A673 (cell line): Measurements from ENCODE around the gene ZNF444. TPM values are rescaled to one million over a fixed set of nuclear protein-coding genes. Genes with fewer than 3 reads are reported as not detected.

Source experiments
- BruUV-seq: library from RNA; stranded (reverse); fragments of 400-500 nt; replicated peaks from 2 replicates; lab custom pipeline; 2021; lab: Mats Ljungman, UMichigan
- CTCF ChIA-PET: fragments of 300-600 bp; sonication (Branson Sonifier 250); formaldehyde crosslinking; loops from one replicate; lab custom pipeline; 2022; ENCODE audit warnings: antibody characterized with exemption; lab: Charles Lee
- POLR2A ChIA-PET: fragments of 300-600 bp; sonication (Branson Sonifier 250); formaldehyde crosslinking; loops from one replicate; lab custom pipeline; 2022; ENCODE audit warnings: antibody characterized with exemption; ENCODE audit not compliant: low non-redundant PET; lab: Charles Lee
- DNase-seq: peaks from one replicate; pipeline ENCODE4 v3.0.0-alpha.2; 2015; ENCODE audit warnings: low spot score
- H3K27ac ChIP-seq: fragments of 200-600 bp; sonication (generic); 2 replicates; pipeline ENCODE4 v1.5.1; 2016; ENCODE audit warnings: mixed run types, low read depth, mild to moderate bottlenecking, mixed read lengths, antibody characterized with exemption, low read length; ENCODE audit not compliant: poor library complexity, severe bottlenecking
- H3K27me3 ChIP-seq: fragments of 200-600 bp; sonication (generic); replicated peaks from 2 replicates; pipeline ENCODE4 v1.6.1; 2017; ENCODE audit warnings: mixed run types, low read depth, mild to moderate bottlenecking, mixed read lengths, antibody characterized with exemption, low read length; ENCODE audit not compliant: insufficient read depth, poor library complexity
- H3K36me3 ChIP-seq: fragments of 200-600 bp; sonication (generic); 2 replicates; pipeline ENCODE4 v1.6.1; 2016; ENCODE audit warnings: mixed run types, mild to moderate bottlenecking, mixed read lengths, antibody characterized with exemption, low read length; ENCODE audit not compliant: insufficient read depth, poor library complexity, severe bottlenecking
- H3K4me1 ChIP-seq: fragments of 200-600 bp; sonication (generic); 2 replicates; pipeline ENCODE4 v1.6.1; 2017; ENCODE audit warnings: mixed run types, mild to moderate bottlenecking, mixed read lengths, antibody characterized with exemption, low read length; ENCODE audit not compliant: insufficient read depth, poor library complexity, severe bottlenecking
- H3K4me3 ChIP-seq: fragments of 200-600 bp; sonication (generic); 2 replicates; pipeline ENCODE4 v1.5.1; 2016; ENCODE audit warnings: low read depth, mixed run types, mild to moderate bottlenecking, mixed read lengths, low read length; ENCODE audit not compliant: poor library complexity, severe bottlenecking
- H3K9me3 ChIP-seq: fragments of 200-600 bp; sonication (generic); 2 replicates; pipeline ENCODE4 v1.6.1; 2016; ENCODE audit warnings: mixed run types, low read depth, mild to moderate bottlenecking, mixed read lengths, antibody characterized with exemption, low read length; ENCODE audit not compliant: poor library complexity, severe bottlenecking
- EZH2 ChIP-seq: fragments of 200-600 bp; sonication (generic); IDR thresholded peaks from 2 replicates; pipeline ENCODE4 v1.6.1; 2017; ENCODE audit warnings: borderline replicate concordance, low read depth, mild to moderate bottlenecking, mixed read lengths, antibody characterized with exemption, low read length; ENCODE audit not compliant: poor library complexity, severe bottlenecking
- intact Hi-C: fragments of 100-400 bp; cut with micrococcal nuclease; formaldehyde crosslinking; loops from one replicate; pipeline ENCODE4 v1.10.0; 2022; ENCODE audit not compliant: unreplicated experiment
- total RNA-seq: library from RNA; stranded (reverse); gene quantifications from 2 replicates; pipeline ENCODE4 v1.2.3, GENCODE V29; 2021
- TF ChIP-seq, protein P1 (sequence below): fragments of 300-800, 200-600 bp; sonication (generic); conservative IDR thresholded peaks from 2 replicates; pipeline ENCODE4 v1.5.1; 2017; ENCODE audit warnings: low read depth, mild to moderate bottlenecking, antibody characterized with exemption, low read length, moderate library complexity, mixed read lengths

Gene ZNF444
- total RNA-seq, 1 experiment from 2014 or later, result 45.3 TPM

DNA sequence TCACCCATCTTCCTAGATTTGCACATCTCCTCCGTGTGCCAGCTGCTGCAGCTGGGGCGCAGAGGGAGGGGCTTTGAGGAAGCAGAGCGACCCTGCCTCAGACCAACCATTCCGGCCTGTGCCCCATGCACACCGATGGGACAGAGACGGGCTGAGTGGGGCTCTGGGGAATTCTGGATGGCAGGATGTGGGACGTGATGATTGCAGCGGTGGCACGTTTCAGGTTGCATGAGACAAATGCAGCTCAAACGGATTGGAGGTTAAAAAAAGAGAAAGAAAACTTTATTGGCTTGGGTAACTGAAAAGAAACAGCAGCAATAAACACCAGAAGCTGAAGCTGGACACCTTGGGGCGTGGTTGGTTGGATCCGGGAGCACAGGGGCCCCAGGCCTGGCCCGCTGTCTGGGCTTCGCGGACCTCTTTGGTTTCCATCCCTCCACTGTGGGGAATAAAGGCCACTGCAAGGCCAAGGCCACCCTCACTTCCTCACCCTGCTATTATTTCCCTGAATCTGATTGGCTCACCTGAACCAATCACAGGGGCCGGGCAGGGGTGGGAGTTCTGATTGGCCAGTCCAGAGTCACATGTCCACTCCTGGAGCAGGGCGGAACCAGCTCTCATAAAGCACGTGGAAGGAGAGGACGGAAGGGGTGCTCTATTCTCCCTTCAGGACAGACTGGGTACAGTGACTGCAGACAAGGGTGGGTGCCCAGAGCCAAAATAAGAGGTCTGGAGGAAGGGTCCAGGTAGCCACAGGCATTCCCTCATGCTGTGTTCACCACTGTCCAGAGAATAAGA is 13.9 kb upstream of the ZNF444 start:
- H3K36me3 ChIP-seq, result no peaks in the 10 kb centered on the region
- TF ChIP-seq, protein P1, sequence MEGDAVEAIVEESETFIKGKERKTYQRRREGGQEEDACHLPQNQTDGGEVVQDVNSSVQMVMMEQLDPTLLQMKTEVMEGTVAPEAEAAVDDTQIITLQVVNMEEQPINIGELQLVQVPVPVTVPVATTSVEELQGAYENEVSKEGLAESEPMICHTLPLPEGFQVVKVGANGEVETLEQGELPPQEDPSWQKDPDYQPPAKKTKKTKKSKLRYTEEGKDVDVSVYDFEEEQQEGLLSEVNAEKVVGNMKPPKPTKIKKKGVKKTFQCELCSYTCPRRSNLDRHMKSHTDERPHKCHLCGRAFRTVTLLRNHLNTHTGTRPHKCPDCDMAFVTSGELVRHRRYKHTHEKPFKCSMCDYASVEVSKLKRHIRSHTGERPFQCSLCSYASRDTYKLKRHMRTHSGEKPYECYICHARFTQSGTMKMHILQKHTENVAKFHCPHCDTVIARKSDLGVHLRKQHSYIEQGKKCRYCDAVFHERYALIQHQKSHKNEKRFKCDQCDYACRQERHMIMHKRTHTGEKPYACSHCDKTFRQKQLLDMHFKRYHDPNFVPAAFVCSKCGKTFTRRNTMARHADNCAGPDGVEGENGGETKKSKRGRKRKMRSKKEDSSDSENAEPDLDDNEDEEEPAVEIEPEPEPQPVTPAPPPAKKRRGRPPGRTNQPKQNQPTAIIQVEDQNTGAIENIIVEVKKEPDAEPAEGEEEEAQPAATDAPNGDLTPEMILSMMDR, result no peak
- no peak for TF ChIP-seq EZH2
- H3K27me3 ChIP-seq, result no peaks in the 10 kb centered on the region
- H3K27ac ChIP-seq, result no peak overlapping the region
- H3K9me3 ChIP-seq, result no peaks in the 10 kb centered on the region
- intact Hi-C loops, result no loop called here
- H3K4me3 ChIP-seq, result no peak overlapping the region
- DNase-seq, result no peak
- POLR2A ChIA-PET, result no interaction called here
- no TSS peak for BruUV-seq
- CTCF ChIA-PET, result no interaction called here
- no peaks in the 10 kb centered on the region for H3K4me1 ChIP-seq

DNA sequence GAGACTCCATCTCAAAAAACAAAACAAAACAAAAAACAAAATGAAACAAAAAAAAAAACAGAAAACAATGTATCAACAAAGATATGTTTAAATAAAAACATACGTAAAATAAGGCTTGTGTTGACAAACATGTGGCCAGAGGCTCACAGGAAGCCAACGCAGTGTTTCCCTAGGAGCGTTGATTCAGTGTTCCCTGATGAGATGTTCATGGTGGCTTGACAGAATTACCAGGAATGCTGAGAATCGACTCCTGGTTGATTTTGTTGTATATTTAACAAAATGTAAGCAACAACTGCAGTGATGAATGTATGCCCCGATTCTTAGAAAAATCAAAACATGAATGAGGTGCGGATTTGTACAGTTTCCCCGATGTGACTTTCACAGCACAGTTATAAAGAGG is 11.1 kb upstream of the ZNF444 start:
- CTCF ChIA-PET, result no interaction called here
- POLR2A ChIA-PET, result no interaction called here
- H3K9me3 ChIP-seq, result no peaks in the 10 kb centered on the region
- H3K4me3 ChIP-seq, result no peak overlapping the region
- H3K36me3 ChIP-seq, result no peaks in the 10 kb centered on the region
- no peaks in the 10 kb centered on the region for H3K27me3 ChIP-seq
- peaks cover 12% of the 10 kb centered on the region for H3K4me1 ChIP-seq
- TF ChIP-seq, protein P1, result no peak
- TF ChIP-seq EZH2, result no peak
- intact Hi-C loops, result no loop called here
- DNase-seq, result no peak
- H3K27ac ChIP-seq, result no peak overlapping the region
- BruUV-seq, result no TSS peak

DNA sequence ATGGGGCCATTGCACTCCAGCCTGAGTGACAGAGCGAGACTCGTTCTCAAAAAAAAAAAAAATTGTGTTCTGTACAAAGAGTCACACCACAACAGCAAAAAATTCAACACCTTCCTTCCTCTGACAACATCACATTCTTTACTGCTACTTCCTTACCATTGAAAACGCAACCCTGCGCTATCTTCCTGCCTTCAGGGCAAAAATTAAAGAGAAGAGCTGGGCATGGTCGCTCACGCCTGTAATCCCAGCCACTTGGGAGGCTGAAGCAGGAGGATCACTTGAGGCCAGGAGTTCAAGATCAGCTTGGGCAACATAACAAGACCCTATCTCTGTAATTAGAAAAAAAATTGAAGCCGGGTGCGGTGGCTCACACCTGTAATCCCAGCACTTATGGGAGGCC is 9.4 kb upstream of the ZNF444 start:
- Histone ChIP-seq H3K4me1 (peaks cover 12% of the 10 kb centered on the region), H3K27ac (no peak overlapping the region), H3K9me3 (no peaks in the 10 kb centered on the region), H3K27me3 (no peaks in the 10 kb centered on the region), H3K36me3 (no peaks in the 10 kb centered on the region), H3K4me3 (no peak overlapping the region)
- POLR2A ChIA-PET, result no interaction called here
- intact Hi-C loops, result no loop called here
- BruUV-seq, result no TSS peak
- CTCF ChIA-PET, result no interaction called here
- DNase-seq, result no peak
- TF ChIP-seq, protein P1, result no peak
- no peak for TF ChIP-seq EZH2
